HG03378 (cell line): ENCODE measurements around the gene THAP7.

Experiments
- ATAC-seq: cut with Tn5 transposase; IDR thresholded peaks from one replicate; pipeline ENCODE4 v1.9.1; 2021; ENCODE audit warnings: mild to moderate bottlenecking, moderate library complexity; ENCODE audit not compliant: unreplicated experiment

The THAP7 gene

GRCh38 chr22:20994128-20994901 lies 7.6 kb downstream of the THAP7 start:
- ATAC-seq: no peak

GRCh38 chr22:20993304-20994127 lies 8.4 kb downstream of the THAP7 start:
- no peak for ATAC-seq

GRCh38 chr22:20992456-20993303 lies 9.2 kb downstream of the THAP7 start:
- ATAC-seq: no peak

GRCh38 chr22:20992056-20992442 lies 9.9 kb downstream of the THAP7 start:
- ATAC-seq: no peak

GRCh38 chr22:20991252-20992055 lies 10.5 kb downstream of the THAP7 start:
- ATAC-seq: no peak

GRCh38 chr22:20990184-20991180 lies 11.4 kb downstream of the THAP7 start:
- no peak for ATAC-seq

GRCh38 chr22:20989323-20990138 lies 12.4 kb downstream of the THAP7 start:
- ATAC-seq: no peak

GRCh38 chr22:20988573-20989322 lies 13.2 kb downstream of the THAP7 start:
- no peak for ATAC-seq

GRCh38 chr22:20987375-20987774 lies 14.5 kb downstream of the THAP7 start:
- no peak for ATAC-seq

GRCh38 chr22:20986365-20986764 lies 15.6 kb downstream of the THAP7 start:
- ATAC-seq: no peak

GRCh38 chr22:20985720-20986119 lies 16.2 kb downstream of the THAP7 start:
- no peak for ATAC-seq

GRCh38 chr22:20983081-20983771 lies 18.7 kb downstream of the THAP7 start:
- ATAC-seq: no peak

- no peak for ATAC-seq
These were observed 19.4 kb downstream of the THAP7 start for GRCh38 chr22:20982563-20982882.

GRCh38 chr22:20981787-20982562 lies 19.9 kb downstream of the THAP7 start, which contains the start of gene LZTR1:
LZTR1 (plus strand) TSS chr22:20982297; CDS start chr22:20982372, 75 bp downstream.
- peak; percentile 61 for ATAC-seq

GRCh38 chr22:20980938-20981722 lies 20.8 kb downstream of the THAP7 start:
- peak; percentile 3 for ATAC-seq

GRCh38 chr22:20980523-20980922 lies 21.4 kb downstream of the THAP7 start:
- ATAC-seq: no peak
